DND-41 (cell line): ENCODE results near the gene TBCK.

Experiments
- ATAC-seq: fragments of 200-7000 bp; cut with Tn5 transposase; 3 replicates; pipeline ENCODE4 v1.9.1; 2021; ENCODE audit warnings: low read depth; ENCODE audit not compliant: insufficient read depth
- DNase-seq: peaks from one replicate; pipeline ENCODE4 v3.0.0-alpha.2; 2020
- H2AFZ ChIP-seq: 2 replicates; pipeline ENCODE4 v1.6.0; 2012; ENCODE audit warnings: low read depth, low read length
- H3K27ac ChIP-seq: 2 replicates; pipeline ENCODE4 v1.5.1; 2012; ENCODE audit warnings: low read length, inconsistent platforms
- H3K27me3 ChIP-seq: fragments of 200-600 bp; sonication (generic); 2 replicates; pipeline ENCODE4 v1.6.0; 2012; ENCODE audit warnings: low read length, mild to moderate bottlenecking, inconsistent platforms; ENCODE audit not compliant: insufficient read depth, poor library complexity
- H3K36me3 ChIP-seq: 2 replicates; pipeline ENCODE4 v1.5.1; 2012; ENCODE audit warnings: low read length, inconsistent platforms; ENCODE audit not compliant: insufficient read depth
- H3K4me1 ChIP-seq: 2 replicates; pipeline ENCODE4 v1.5.1; 2012; ENCODE audit warnings: mild to moderate bottlenecking, low read length; ENCODE audit not compliant: insufficient read depth
- H3K4me2 ChIP-seq: 2 replicates; pipeline ENCODE4 v1.6.0; 2012; ENCODE audit warnings: mild to moderate bottlenecking, moderate library complexity, low read length, inconsistent platforms; ENCODE audit not compliant: insufficient read depth
- H3K4me3 ChIP-seq, 2 experiments: fragments of 200-600 bp in 1 of 2; shearing (Covaris generic) in 1 of 2; 2 replicates each; pipeline ENCODE4 v1.5.1; 2012 to 2016; ENCODE audit warnings: inconsistent platforms in 2 of 2, low read length in 2 of 2, mild to moderate bottlenecking in 2 of 2, low read depth in 1 of 2, moderate library complexity in 1 of 2
- H3K79me2 ChIP-seq: 2 replicates; pipeline ENCODE4 v1.6.0; 2012; ENCODE audit warnings: low read length, inconsistent platforms; ENCODE audit not compliant: insufficient read depth
- H3K9ac ChIP-seq: 2 replicates; pipeline ENCODE4 v1.6.0; 2012; ENCODE audit warnings: low read depth, mild to moderate bottlenecking, inconsistent platforms, low read length, moderate library complexity
- H3K9me3 ChIP-seq: 2 replicates; pipeline ENCODE4 v1.5.1; 2012; ENCODE audit warnings: low read length, moderate library complexity, mild to moderate bottlenecking, inconsistent platforms; ENCODE audit not compliant: insufficient read depth, severe bottlenecking
- H4K20me1 ChIP-seq: 2 replicates; pipeline ENCODE4 v1.6.0; 2012; ENCODE audit warnings: low read length; ENCODE audit not compliant: insufficient read depth
- CTCF ChIP-seq: IDR thresholded peaks from 2 replicates; pipeline ENCODE4 v1.5.1; 2012; ENCODE audit warnings: borderline replicate concordance, low read length, moderate library complexity, mild to moderate bottlenecking; ENCODE audit not compliant: poor library complexity, severe bottlenecking; ENCODE audit errors: extremely low read depth
- EZH2 ChIP-seq: IDR thresholded peaks from 3 replicates; pipeline ENCODE4 v1.6.1; 2012; ENCODE audit warnings: borderline replicate concordance, low read depth, mild to moderate bottlenecking, moderate library complexity, low read length, inconsistent platforms; ENCODE audit not compliant: severe bottlenecking

TBCK gene

GRCh38 chr4:106338671-106339070, 22.7 kb upstream of the TBCK start:
- Histone ChIP-seq H3K4me3 (no peak overlapping the region), H3K36me3 (peaks cover 76% of the 10 kb centered on the region), H3K27me3 (no peaks in the 10 kb centered on the region), H3K27ac (no peak overlapping the region), H2AFZ (no peak overlapping the region), H3K4me1 (no peaks in the 10 kb centered on the region), H3K9me3 (no peaks in the 10 kb centered on the region), H3K4me2 (no peak overlapping the region), H4K20me1 (peaks cover 6% of the 10 kb centered on the region; the same call in 1 of the 2 replicates), H3K79me2 (peaks cover 32% of the 10 kb centered on the region), H3K9ac (no peak overlapping the region)
- ATAC-seq (no peak), DNase-seq (no peak)
- TF ChIP-seq CTCF (no peak), EZH2 (no peak)

GRCh38 chr4:106337916-106338315, 21.9 kb upstream of the TBCK start:
- ATAC-seq (no peak), DNase-seq (no peak)
- Histone ChIP-seq H3K4me3 (no peak overlapping the region), H3K9ac (no peak overlapping the region), H4K20me1 (peaks cover 5% of the 10 kb centered on the region; the same call in 1 of the 2 replicates), H3K4me1 (no peaks in the 10 kb centered on the region), H3K79me2 (peaks cover 25% of the 10 kb centered on the region), H3K36me3 (peaks cover 83% of the 10 kb centered on the region), H3K4me2 (no peak overlapping the region), H3K9me3 (no peaks in the 10 kb centered on the region), H2AFZ (no peak overlapping the region), H3K27ac (no peak overlapping the region), H3K27me3 (no peaks in the 10 kb centered on the region)
- TF ChIP-seq CTCF: no peak
- TF ChIP-seq EZH2: no peak

- H3K27me3 ChIP-seq: no peaks in the 10 kb centered on the region
- H3K36me3 ChIP-seq: peaks cover 90% of the 10 kb centered on the region
- H3K79me2 ChIP-seq: peaks cover 14% of the 10 kb centered on the region
- no peak overlapping the region for H3K27ac ChIP-seq
- H3K4me2 ChIP-seq: no peak overlapping the region
- no peak overlapping the region for H3K9ac ChIP-seq
- no peaks in the 10 kb centered on the region for H3K9me3 ChIP-seq
- H4K20me1 ChIP-seq: no peaks in the 10 kb centered on the region
- no peak overlapping the region for H3K4me3 ChIP-seq
- H2AFZ ChIP-seq: no peak overlapping the region
- TF ChIP-seq EZH2 (no peak), CTCF (no peak)
- DNase-seq (no peak), ATAC-seq (no peak)
- no peaks in the 10 kb centered on the region for H3K4me1 ChIP-seq
These were observed 20.6 kb upstream of the TBCK start for GRCh38 chr4:106336618-106337017.
